ENCODE results near the gene ANKRD13D. TPM values are rescaled to one million over a fixed set of nuclear protein-coding genes. Genes with fewer than 3 reads are reported as not detected.

ANKRD13D gene
- total RNA-seq, 4 donors from 2014 or later = 5.8 to 10.6 (median 9.7) TPM

DNA sequence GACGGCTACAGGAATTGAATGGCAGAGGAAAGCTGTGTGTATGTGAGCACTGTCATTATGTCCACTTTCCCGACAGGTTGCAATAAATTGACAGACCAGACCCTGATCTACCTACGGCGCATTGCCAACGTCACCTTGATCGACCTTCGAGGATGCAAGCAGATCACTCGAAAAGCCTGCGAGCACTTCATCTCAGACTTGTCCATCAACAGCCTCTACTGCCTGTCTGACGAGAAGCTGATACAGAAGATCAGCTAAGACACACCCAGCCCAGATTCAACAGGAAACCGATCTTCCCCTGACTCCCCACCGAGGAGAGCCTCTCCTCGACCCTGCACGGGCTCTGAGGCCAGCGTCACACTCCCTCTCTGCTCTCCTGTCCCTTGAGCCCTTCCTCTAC is 34.3 kb upstream of the ANKRD13D start:
- H3K27me3 ChIP-seq = no peaks in the 10 kb centered on the region
- no peak overlapping the region for H3K27ac ChIP-seq
- no peaks in the 10 kb centered on the region for H3K9me3 ChIP-seq
- in situ Hi-C loops (cut with MboI; ENCODE audit: low sequenced_read_pairs in 4 of 4) = no loop called here
- no peak for ATAC-seq
- TF ChIP-seq, protein P1, sequence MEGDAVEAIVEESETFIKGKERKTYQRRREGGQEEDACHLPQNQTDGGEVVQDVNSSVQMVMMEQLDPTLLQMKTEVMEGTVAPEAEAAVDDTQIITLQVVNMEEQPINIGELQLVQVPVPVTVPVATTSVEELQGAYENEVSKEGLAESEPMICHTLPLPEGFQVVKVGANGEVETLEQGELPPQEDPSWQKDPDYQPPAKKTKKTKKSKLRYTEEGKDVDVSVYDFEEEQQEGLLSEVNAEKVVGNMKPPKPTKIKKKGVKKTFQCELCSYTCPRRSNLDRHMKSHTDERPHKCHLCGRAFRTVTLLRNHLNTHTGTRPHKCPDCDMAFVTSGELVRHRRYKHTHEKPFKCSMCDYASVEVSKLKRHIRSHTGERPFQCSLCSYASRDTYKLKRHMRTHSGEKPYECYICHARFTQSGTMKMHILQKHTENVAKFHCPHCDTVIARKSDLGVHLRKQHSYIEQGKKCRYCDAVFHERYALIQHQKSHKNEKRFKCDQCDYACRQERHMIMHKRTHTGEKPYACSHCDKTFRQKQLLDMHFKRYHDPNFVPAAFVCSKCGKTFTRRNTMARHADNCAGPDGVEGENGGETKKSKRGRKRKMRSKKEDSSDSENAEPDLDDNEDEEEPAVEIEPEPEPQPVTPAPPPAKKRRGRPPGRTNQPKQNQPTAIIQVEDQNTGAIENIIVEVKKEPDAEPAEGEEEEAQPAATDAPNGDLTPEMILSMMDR (IDR thresholded peaks at IDR 0.05 in 4 of 5, conservative IDR thresholded peaks at IDR 0.05 in 1 of 5) = no peak
- TF ChIP-seq POLR2A (IDR thresholded peaks at IDR 0.05) = no peak
- H3K4me3 ChIP-seq = no peak overlapping the region
- peaks cover 0 to 74% of the 10 kb centered on the region in 2 donors for H3K36me3 ChIP-seq
- no peaks in the 10 kb centered on the region for H3K4me1 ChIP-seq
- no peak for DNase-seq
- intact Hi-C loops (cut with DNase I; ENCODE audit: low total_unique reads) = no loop called here

DNA sequence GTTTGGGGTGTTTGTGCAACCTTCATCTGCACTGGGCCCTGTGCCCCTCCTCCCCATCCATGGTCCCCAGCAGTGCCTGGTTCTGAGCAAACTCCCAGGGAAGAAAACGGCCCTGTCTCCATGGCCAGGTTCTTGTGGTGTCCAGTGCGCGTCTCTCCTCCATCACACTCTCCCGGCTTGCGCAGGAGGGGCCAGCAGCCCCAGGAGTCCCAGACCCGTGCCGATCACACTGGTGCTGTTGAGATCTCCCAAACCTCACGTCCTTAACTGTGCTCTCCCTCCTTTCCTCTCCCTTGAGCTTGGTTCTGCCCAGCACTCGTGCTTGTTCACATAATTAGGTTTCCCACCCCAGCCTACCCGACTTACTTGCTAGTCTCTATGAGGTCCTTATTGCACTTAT is 33.8 kb upstream of the ANKRD13D start:
- intact Hi-C loops (cut with DNase I; ENCODE audit: low total_unique reads) (no loop called here), in situ Hi-C loops (cut with MboI; ENCODE audit: low sequenced_read_pairs in 4 of 4) (no loop called here)
- H3K4me3 ChIP-seq = no peak overlapping the region
- no peak for DNase-seq
- H3K36me3 ChIP-seq = peaks cover 0 to 68% of the 10 kb centered on the region in 2 donors
- H3K4me1 ChIP-seq = no peaks in the 10 kb centered on the region
- TF ChIP-seq, protein P1 (IDR thresholded peaks at IDR 0.05 in 4 of 5, conservative IDR thresholded peaks at IDR 0.05 in 1 of 5) = no peak
- TF ChIP-seq POLR2A (IDR thresholded peaks at IDR 0.05) = no peak
- no peak for ATAC-seq
- no peaks in the 10 kb centered on the region for H3K27me3 ChIP-seq
- no peak overlapping the region for H3K27ac ChIP-seq
- no peaks in the 10 kb centered on the region for H3K9me3 ChIP-seq

DNA sequence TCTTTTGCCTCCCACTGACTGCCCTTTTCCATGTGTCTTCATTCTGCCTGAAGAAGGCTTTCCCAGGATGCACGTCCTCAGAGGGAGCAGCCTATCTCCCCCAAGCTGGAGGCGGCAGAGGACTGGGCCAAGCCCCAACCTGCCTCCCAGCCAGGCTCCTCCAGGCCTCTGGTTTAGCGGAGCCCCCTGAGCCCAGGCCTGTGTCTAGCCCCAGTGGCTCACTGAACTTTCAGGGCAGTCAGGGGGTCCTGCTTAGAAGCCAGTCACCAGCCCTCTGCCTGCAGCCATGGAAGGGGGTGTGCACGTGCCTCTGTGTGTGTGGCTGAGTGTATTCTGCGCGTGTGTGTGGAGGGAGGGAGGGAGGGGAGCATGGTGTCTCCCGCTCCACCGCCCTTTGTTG is 33.2 kb upstream of the ANKRD13D start:
- H3K36me3 ChIP-seq = peaks cover 0 to 63% of the 10 kb centered on the region in 2 donors
- no peak overlapping the region for H3K27ac ChIP-seq
- intact Hi-C loops (cut with DNase I; ENCODE audit: low total_unique reads) = no loop called here
- in situ Hi-C loops (cut with MboI; ENCODE audit: low sequenced_read_pairs in 4 of 4) = no loop called here
- H3K4me3 ChIP-seq = no peak overlapping the region
- no peak for ATAC-seq
- no peak for DNase-seq
- peaks cover 0 to 1% of the 10 kb centered on the region in 2 donors for H3K4me1 ChIP-seq
- H3K9me3 ChIP-seq = no peaks in the 10 kb centered on the region
- TF ChIP-seq, protein P1 (IDR thresholded peaks at IDR 0.05 in 4 of 5, conservative IDR thresholded peaks at IDR 0.05 in 1 of 5) = no peak
- no peak for TF ChIP-seq POLR2A (IDR thresholded peaks at IDR 0.05)
- no peaks in the 10 kb centered on the region for H3K27me3 ChIP-seq

DNA sequence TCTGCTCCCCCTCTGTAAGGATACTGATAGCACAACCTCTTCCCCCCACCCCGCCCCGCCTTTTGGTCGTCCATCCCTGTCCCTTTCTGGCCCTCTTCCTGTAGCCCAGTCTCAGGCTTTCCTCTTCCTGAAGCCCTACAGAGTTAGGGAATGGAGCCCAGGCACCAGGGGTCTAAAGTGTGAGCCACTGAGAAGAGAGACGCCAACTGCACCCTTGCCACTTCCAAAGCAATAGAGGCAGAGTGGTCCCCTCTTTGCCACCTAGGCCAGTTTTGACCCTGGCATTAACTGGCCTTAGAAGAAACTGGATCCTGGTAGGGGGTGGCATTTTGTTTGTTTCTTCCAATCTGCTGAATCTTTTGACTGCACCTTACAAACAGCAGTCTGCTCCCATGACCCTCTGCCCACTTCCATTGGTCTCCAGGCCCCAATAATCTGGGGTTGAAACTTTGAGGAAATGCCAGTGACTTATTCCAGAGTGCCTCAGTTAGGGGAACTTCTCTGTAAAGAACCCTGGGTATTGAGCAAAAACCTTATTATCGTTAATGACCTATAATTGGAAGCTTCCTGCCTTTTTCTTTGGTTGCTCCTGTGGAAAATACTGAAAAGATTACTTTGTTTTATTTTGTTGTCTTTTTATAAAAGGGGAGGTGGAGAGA is 32.5 kb upstream of the ANKRD13D start:
- no peaks in the 10 kb centered on the region for H3K27me3 ChIP-seq
- H3K4me3 ChIP-seq = no peak overlapping the region
- ATAC-seq = no peak
- H3K36me3 ChIP-seq = peaks cover 0 to 56% of the 10 kb centered on the region in 2 donors
- no peak for TF ChIP-seq POLR2A (IDR thresholded peaks at IDR 0.05)
- TF ChIP-seq, protein P1 (IDR thresholded peaks at IDR 0.05 in 4 of 5, conservative IDR thresholded peaks at IDR 0.05 in 1 of 5) = no peak
- peaks cover 0 to 9% of the 10 kb centered on the region in 2 donors for H3K4me1 ChIP-seq
- no peak for DNase-seq
- intact Hi-C loops (cut with DNase I; ENCODE audit: low total_unique reads) = no loop called here
- in situ Hi-C loops (cut with MboI; ENCODE audit: low sequenced_read_pairs in 4 of 4) = no loop called here
- H3K9me3 ChIP-seq = no peaks in the 10 kb centered on the region
- no peak overlapping the region for H3K27ac ChIP-seq

Measured in gastrocnemius medialis (tissue), 4 donors.